IMR-90 (cell line): ENCODE data around the gene PTGES3L. TPM values are rescaled to one million over a fixed set of nuclear protein-coding genes. Genes with fewer than 3 reads are reported as not detected.

Source experiments
- ATAC-seq: fragments of 200-7000 bp; cut with Tn5 transposase; 2 replicates; pipeline ENCODE4 v1.9.1; 2020; ENCODE audit warnings: low read depth, mild to moderate bottlenecking, moderate library complexity
- BruUV-seq: library from RNA; stranded (reverse); fragments of 400-500 nt; replicated peaks from 2 replicates; lab custom pipeline; 2021; lab: Mats Ljungman, UMichigan
- CTCF ChIA-PET: fragments of 300-600 bp; formaldehyde crosslinking; extraction: SDS; loops from one replicate; lab custom pipeline; 2021; ENCODE audit warnings: antibody characterized with exemption; lab: Yijun Ruan, JAX
- POLR2A ChIA-PET: fragments of 300-600 bp; sonication (Branson Sonifier 250); formaldehyde crosslinking; loops from one replicate; lab custom pipeline; 2022; ENCODE audit warnings: antibody characterized with exemption; ENCODE audit not compliant: unreplicated experiment; lab: Charles Lee
- DNase-seq: peaks from one replicate; pipeline ENCODE4 v3.0.0; 2013
- H2AFZ ChIP-seq: replicated peaks from 2 replicates; pipeline ENCODE3; 2013; ENCODE audit warnings: low read length, mild to moderate bottlenecking; ENCODE audit not compliant: poor library complexity
- H2AK5ac ChIP-seq: 2 replicates; pipeline ENCODE4 v1.6.1; 2013; ENCODE audit warnings: low read depth, low read length, inconsistent platforms
- H2AK9ac ChIP-seq: replicated peaks from 2 replicates; pipeline ENCODE3; 2013; ENCODE audit warnings: mild to moderate bottlenecking, low read depth, low read length, moderate library complexity; ENCODE audit not compliant: poor library complexity
- H2BK120ac ChIP-seq: 2 replicates; pipeline ENCODE4 v1.6.1; 2013; ENCODE audit warnings: low read depth, low read length, inconsistent platforms
- H2BK15ac ChIP-seq: 3 replicates; pipeline ENCODE4 v1.6.1; 2013; ENCODE audit warnings: low read depth, low read length, inconsistent platforms
- H2BK20ac ChIP-seq: 2 replicates; pipeline ENCODE4 v1.6.1; 2013; ENCODE audit warnings: low read depth, mild to moderate bottlenecking, inconsistent platforms, low read length, moderate library complexity
- H2BK5ac ChIP-seq: 2 replicates; pipeline ENCODE4 v1.6.1; 2013; ENCODE audit warnings: mild to moderate bottlenecking, low read depth, low read length, inconsistent platforms; ENCODE audit not compliant: poor library complexity, severe bottlenecking
- H3K14ac ChIP-seq: replicated peaks from 2 replicates; pipeline ENCODE4 v1.6.1; 2013; ENCODE audit warnings: low read depth, low read length, inconsistent platforms
- H3K18ac ChIP-seq: 2 replicates; pipeline ENCODE4 v1.6.1; 2013; ENCODE audit warnings: low read depth, low read length, control low read depth
- H3K23ac ChIP-seq: 2 replicates; pipeline ENCODE4 v1.6.1; 2013; ENCODE audit warnings: low read depth, low read length, inconsistent platforms
- H3K27ac ChIP-seq: 2 replicates; pipeline ENCODE4 v1.5.1; 2013; ENCODE audit warnings: mild to moderate bottlenecking, control low read depth, low read length; ENCODE audit not compliant: insufficient read depth
- H3K27me3 ChIP-seq: 2 replicates; pipeline ENCODE4 v1.6.1; 2013; ENCODE audit warnings: low read length; ENCODE audit not compliant: control insufficient read depth, insufficient read depth
- H3K36me3 ChIP-seq: 2 replicates; pipeline ENCODE4 v1.6.1; 2013; ENCODE audit warnings: low read length, mixed read lengths; ENCODE audit not compliant: control insufficient read depth, insufficient read depth
- H3K4ac ChIP-seq: 2 replicates; pipeline ENCODE4 v1.6.1; 2013; ENCODE audit warnings: low read depth, low read length, inconsistent platforms
- H3K4me1 ChIP-seq: 2 replicates; pipeline ENCODE4 v1.6.1; 2013; ENCODE audit warnings: low read length, mixed read lengths; ENCODE audit not compliant: control insufficient read depth, insufficient read depth
- H3K4me2 ChIP-seq: 2 replicates; pipeline ENCODE4 v1.6.1; 2013; ENCODE audit warnings: low read depth, mild to moderate bottlenecking, control low read depth, low read length, moderate library complexity
- H3K4me3 ChIP-seq: 2 replicates; pipeline ENCODE4 v1.5.1; 2013; ENCODE audit warnings: low read depth, mild to moderate bottlenecking, control low read depth, low read length, moderate library complexity; ENCODE audit not compliant: insufficient read depth
- H3K56ac ChIP-seq: 2 replicates; pipeline ENCODE4 v1.6.1; 2013; ENCODE audit warnings: low read length, inconsistent platforms; ENCODE audit not compliant: insufficient read depth; ENCODE audit errors: extremely low read depth
- H3K79me1 ChIP-seq, 2 experiments: 2 replicates each; pipeline ENCODE4 v1.6.1; 2013; ENCODE audit warnings: low read length in 2 of 2, inconsistent platforms in 1 of 2, low read depth in 1 of 2
- H3K9ac ChIP-seq: 2 replicates; pipeline ENCODE4 v1.6.1; 2013; ENCODE audit warnings: low read depth, low read length, control low read depth
- H3K9me1 ChIP-seq: 2 replicates; pipeline ENCODE4 v1.6.1; 2013; ENCODE audit warnings: low read length, inconsistent platforms; ENCODE audit not compliant: insufficient read depth
- H3K9me3 ChIP-seq: 2 replicates; pipeline ENCODE4 v1.6.1; 2013; ENCODE audit warnings: low read length; ENCODE audit not compliant: control insufficient read depth, insufficient read depth
- H4K20me1 ChIP-seq: 2 replicates; pipeline ENCODE4 v1.6.1; 2013; ENCODE audit warnings: low read length, inconsistent platforms; ENCODE audit not compliant: insufficient read depth
- H4K5ac ChIP-seq: 2 replicates; pipeline ENCODE4 v1.6.1; 2013; ENCODE audit warnings: mild to moderate bottlenecking, low read depth, low read length, control low read depth
- H4K8ac ChIP-seq, 2 experiments: 2 replicates each; pipeline ENCODE4 v1.6.1; 2013; ENCODE audit warnings: low read depth in 2 of 2, low read length in 2 of 2, control low read depth in 1 of 2, inconsistent platforms in 1 of 2
- H4K91ac ChIP-seq: 2 replicates; pipeline ENCODE4 v1.6.1; 2013; ENCODE audit warnings: low read depth, low read length, inconsistent platforms; ENCODE audit not compliant: insufficient read depth
- BHLHE40 ChIP-seq: fragments of 150-350 bp; IDR thresholded peaks from 2 replicates; pipeline ENCODE4 v1.6.1; 2016; ENCODE audit warnings: mild to moderate bottlenecking, low read depth, low read length
- CEBPB ChIP-seq: IDR thresholded peaks from 2 replicates; pipeline ENCODE4 v1.6.1; 2012; ENCODE audit warnings: low read depth, low read length, improper control_type of control experiment
- CHD1 ChIP-seq: IDR thresholded peaks from 2 replicates; pipeline ENCODE4 v1.6.1; 2012; ENCODE audit warnings: low read depth, low read length, improper control_type of control experiment
- CTCF ChIP-seq: conservative IDR thresholded peaks from 2 replicates; pipeline ENCODE4 v1.5.1; 2012; ENCODE audit warnings: mild to moderate bottlenecking, low read depth, low read length, improper control_type of control experiment
- ELK1 ChIP-seq: fragments of 150-350 bp; IDR thresholded peaks from 2 replicates; pipeline ENCODE4 v1.6.1; 2016; ENCODE audit warnings: low read depth, mild to moderate bottlenecking, low read length, moderate library complexity, borderline replicate concordance
- FOS ChIP-seq: fragments of 150-350 bp; IDR thresholded peaks from 2 replicates; pipeline ENCODE4 v1.6.1; 2016; ENCODE audit warnings: low read depth, low read length
- MAFK ChIP-seq: IDR thresholded peaks from 2 replicates; pipeline ENCODE4 v1.6.1; 2012; ENCODE audit warnings: low read depth, low read length, improper control_type of control experiment
- MAZ ChIP-seq: IDR thresholded peaks from 2 replicates; pipeline ENCODE4 v1.6.1; 2012; ENCODE audit warnings: low read depth, mild to moderate bottlenecking, low read length, improper control_type of control experiment, moderate library complexity, borderline replicate concordance
- MXI1 ChIP-seq: IDR thresholded peaks from 2 replicates; pipeline ENCODE4 v1.6.1; 2012; ENCODE audit warnings: low read depth, mild to moderate bottlenecking, low read length, moderate library complexity, borderline replicate concordance
- NFE2L2 ChIP-seq: fragments of 150-350 bp; IDR thresholded peaks from 2 replicates; pipeline ENCODE4 v1.6.1; 2016; ENCODE audit warnings: low read depth, mild to moderate bottlenecking, low read length
- POLR2A ChIP-seq: IDR thresholded peaks from 2 replicates; pipeline ENCODE4 v1.6.1; 2012; ENCODE audit warnings: mild to moderate bottlenecking, low read depth, low read length
- RAD21 ChIP-seq: IDR thresholded peaks from 2 replicates; pipeline ENCODE4 v1.6.1; 2012; ENCODE audit warnings: low read length, improper control_type of control experiment
- RCOR1 ChIP-seq: IDR thresholded peaks from 2 replicates; pipeline ENCODE4 v1.6.1; 2012; ENCODE audit warnings: mild to moderate bottlenecking, low read length, improper control_type of control experiment; ENCODE audit not compliant: insufficient replicate concordance
- RFX5 ChIP-seq: IDR thresholded peaks from 2 replicates; pipeline ENCODE4 v1.8.0; 2012; ENCODE audit warnings: low read depth, mild to moderate bottlenecking, low read length, moderate library complexity
- SMC3 ChIP-seq: fragments of 150-350 bp; IDR thresholded peaks from 2 replicates; pipeline ENCODE4 v1.6.1; 2016; ENCODE audit warnings: low read depth, mild to moderate bottlenecking, antibody characterized with exemption, low read length, moderate library complexity
- USF2 ChIP-seq: fragments of 150-350 bp; IDR thresholded peaks from 2 replicates; pipeline ENCODE4 v1.6.1; 2017; ENCODE audit warnings: mild to moderate bottlenecking, antibody characterized with exemption, low read length, low read depth
- WGBS, 2 experiments: methylation state at CpG; one replicate each; pipeline versions ENCODE4 v1.1.5 to v1.1.7; 2013; ENCODE audit warnings: missing lambda C conversion rate in 2 of 2; ENCODE audit not compliant: insufficient read length in 1 of 2; ENCODE audit errors: extremely low coverage in 2 of 2; 5-methylcytosine and 5-hydroxymethylcytosine counted together
- dilution Hi-C: fragments of 300-500 bp; cut with HindIII; formaldehyde crosslinking; loops from one replicate; pipeline ENCODE4 v1.14.3; 2018; ENCODE audit warnings: low sequenced_read_pairs; ENCODE audit not compliant: unreplicated experiment
- in situ Hi-C: fragments of 300-500 bp; cut with MboI; formaldehyde crosslinking; loops from 3 replicates; pipeline ENCODE4 v1.14.3; 2019; ENCODE audit warnings: low sequenced_read_pairs, inconsistent platforms, mixed read lengths
- intact Hi-C: fragments of 100-400 bp; cut with micrococcal nuclease; formaldehyde crosslinking; loops from 2 replicates; pipeline ENCODE4 v1.10.0; 2022
- polyA plus RNA-seq, 3 experiments: library from polyadenylated mRNA; depleted of rRNA; stranded (reverse); fragments of >200 nt; gene quantifications; 2 replicates each; pipeline ENCODE4 v1.2.3, GENCODE V29; 2012; ENCODE audit warnings: low replicate concordance in 1 of 3
- total RNA-seq: library from RNA; depleted of rRNA; stranded (reverse); fragments of >200 nt; gene quantifications from 2 replicates; pipeline ENCODE4 v1.2.3, GENCODE V29; 2012

Gene PTGES3L
- total and polyA plus RNA-seq, 2 of the 4 experiments (the other 2 are of a cell fraction), result 1.4 to 2.4 TPM

- Histone ChIP-seq H3K4me2 (no peak overlapping the region), H3K14ac (no peak overlapping the region), H4K91ac (no peak overlapping the region), H3K27me3 (no peaks in the 10 kb centered on the region), H3K4me3 (no peak overlapping the region), H2AK5ac (no peak overlapping the region), H2AFZ (no peak overlapping the region), H3K4ac (no peak overlapping the region), H4K5ac (no peak overlapping the region), H3K36me3 (no peaks in the 10 kb centered on the region), H2BK15ac (no peak overlapping the region), H3K27ac (no peak overlapping the region), H2AK9ac (no peak overlapping the region), H3K56ac (no peak overlapping the region), H3K23ac (no peak overlapping the region), H3K18ac (no peak overlapping the region), H3K9me1 (no peaks in the 10 kb centered on the region), H2BK5ac (no peak overlapping the region), H2BK120ac (no peak overlapping the region), H4K8ac (no peak overlapping the region), H3K9ac (no peak overlapping the region), H3K4me1 (peaks cover 5% of the 10 kb centered on the region), H2BK20ac (no peak overlapping the region), H3K9me3 (no peaks in the 10 kb centered on the region), H3K79me1 (peaks cover 9 to 26% of the 10 kb centered on the region in 2 experiments; a peak in 3 of 4 replicates), H4K20me1 (no peaks in the 10 kb centered on the region)
- CTCF ChIA-PET, result interaction anchor here (0.6 to 1.9 kb wide), 2 partner anchors 30 to 37 kb away, joined by 3 to 9 read pairs; partner anchors contain the start of gene RPL27
- dilution Hi-C loops, result no loop called here
- no peak for TF ChIP-seq USF2
- no peak for TF ChIP-seq RAD21
- TF ChIP-seq BHLHE40, result no peak
- no peak for TF ChIP-seq NFE2L2
- no peak for TF ChIP-seq ELK1
- no peak for TF ChIP-seq RCOR1
- TF ChIP-seq MXI1, result no peak
- TF ChIP-seq CEBPB, result no peak
- no peak for TF ChIP-seq RFX5
- TF ChIP-seq POLR2A, result no peak
- no peak for TF ChIP-seq MAFK
- no peak for TF ChIP-seq MAZ
- TF ChIP-seq SMC3, result no peak
- TF ChIP-seq CHD1, result no peak
- no peak for TF ChIP-seq CTCF
- no peak for TF ChIP-seq FOS
- no CpG with 5 or more reads among the region's 1 CpG for WGBS, 2 experiments
- POLR2A ChIA-PET, result no interaction called here
- ATAC-seq (no peak), DNase-seq (no peak)
- in situ Hi-C loops, result loop anchor here (25.0 kb wide), 1 partner anchor 94 kb away; no protein-coding TSS in a partner anchor
- BruUV-seq, result no TSS peak
- intact Hi-C loops, result no loop called here
These were observed 12.0 kb downstream of the PTGES3L start for GRCh38 chr17:42967925-42968324.
